GM18520 (cell line): ENCODE data around the gene OR8D1.
A peak's percentile ranks its signal among the peaks of the same experiment; 100 is the strongest.

Source experiments
- ATAC-seq: cut with Tn5 transposase; IDR thresholded peaks from one replicate; pipeline ENCODE4 v1.9.1; 2021; ENCODE audit not compliant: unreplicated experiment

Gene OR8D1

GRCh38 chr11:124313849-124314248, at the start of gene OR8D1:
Gene OR8D1, minus strand, starts transcription at chr11:124313949. Its CDS starts 3,183 bp downstream, at chr11:124310766.
- no peak for ATAC-seq

- no peak for ATAC-seq
These were observed 45.8 kb upstream of the OR8D1 start for GRCh38 chr11:124359566-124359965.

DNA sequence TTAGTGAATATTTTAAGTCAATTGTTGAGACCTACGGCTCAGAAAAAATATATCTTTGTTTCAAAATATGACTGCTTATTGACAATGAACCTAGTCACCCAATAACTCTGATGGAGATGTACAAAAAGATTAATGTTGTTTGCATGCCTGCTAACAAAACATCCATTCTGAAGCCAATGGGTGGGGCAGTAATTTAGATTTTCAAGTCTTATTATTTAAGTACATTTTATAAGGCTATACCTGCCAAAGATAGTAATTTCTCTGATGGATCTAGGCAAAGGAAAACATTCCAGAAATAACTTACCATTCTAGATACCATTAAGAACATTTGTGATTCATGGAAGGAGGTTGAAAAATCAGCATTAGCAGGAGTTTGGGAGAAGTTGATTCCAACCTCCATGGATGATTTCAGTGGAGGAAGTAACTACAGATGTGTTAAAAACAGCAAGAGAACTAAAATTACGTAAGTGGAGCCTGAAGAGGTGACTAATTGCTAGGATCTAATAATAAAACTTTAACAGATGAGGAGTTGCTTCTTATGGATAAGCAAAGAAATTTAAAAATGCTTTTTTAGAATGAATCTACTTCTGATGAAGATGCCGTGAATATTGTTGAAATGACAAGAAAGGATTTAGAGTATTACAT, 32.7 kb upstream of the OR8D1 start:
- no peak for ATAC-seq

- ATAC-seq, result no peak
These were observed 30.6 kb upstream of the OR8D1 start for GRCh38 chr11:124344346-124344745.

- ATAC-seq, result no peak
These were observed 26.3 kb upstream of the OR8D1 start for GRCh38 chr11:124340142-124340447.

- no peak for ATAC-seq
These were observed 25.8 kb upstream of the OR8D1 start for GRCh38 chr11:124339396-124340141.

DNA sequence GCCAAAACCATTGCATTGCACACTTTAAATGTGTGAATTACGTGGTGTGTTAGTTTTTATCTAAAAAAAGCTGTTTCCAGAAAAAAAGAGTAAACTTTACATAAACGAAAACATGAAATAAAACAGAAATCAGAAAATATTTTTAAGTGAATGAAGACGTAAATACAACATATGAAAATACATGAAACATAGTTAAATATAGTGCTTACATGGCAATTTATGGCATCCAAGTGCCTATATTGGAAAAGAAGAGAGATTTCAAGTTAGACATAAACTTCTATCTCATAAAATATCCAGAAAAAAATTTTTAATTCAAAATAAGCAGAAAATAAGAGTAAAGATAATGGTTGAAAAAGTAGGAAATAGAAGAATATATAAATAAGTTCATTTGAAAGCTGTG, 18.1 kb upstream of the OR8D1 start:
- ATAC-seq, result no peak

GRCh38 chr11:124329787-124330478, 16.2 kb upstream of the OR8D1 start:
- peak; percentile 73 for ATAC-seq

GRCh38 chr11:124327775-124328174, 14.0 kb upstream of the OR8D1 start:
- no peak for ATAC-seq

DNA sequence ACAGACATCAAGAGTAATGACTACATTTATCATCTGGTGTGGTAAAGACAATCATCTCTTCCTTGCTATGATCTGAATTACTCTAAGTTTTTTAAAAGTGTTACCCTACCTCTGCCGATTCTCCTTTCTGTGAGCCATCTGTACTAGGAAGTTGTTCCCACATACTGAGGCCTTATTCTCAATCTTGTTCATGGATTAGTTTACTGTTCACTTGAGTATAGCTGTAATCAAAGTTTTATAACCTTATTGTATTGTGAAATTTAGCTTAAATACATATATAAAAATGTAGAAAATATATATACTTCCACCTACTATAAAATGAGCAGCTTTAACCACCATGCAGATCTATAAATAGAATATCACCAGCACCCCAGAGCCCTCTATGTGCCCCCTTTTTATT, 8.6 kb upstream of the OR8D1 start:
- ATAC-seq, result no peak

- ATAC-seq, result no peak
These were observed 6.3 kb upstream of the OR8D1 start, which contains the start of gene OR8D2 for GRCh38 chr11:124320097-124320496. Gene OR8D2, minus strand, starts transcription at chr11:124320197. Its CDS starts 0 bp downstream, at chr11:124320197.

GRCh38 chr11:124315052-124315451, 1.3 kb upstream of the OR8D1 start:
- ATAC-seq, result no peak

- ATAC-seq, result no peak
These were observed 618 bp downstream of the OR8D1 start for GRCh38 chr11:124313131-124313530.

DNA sequence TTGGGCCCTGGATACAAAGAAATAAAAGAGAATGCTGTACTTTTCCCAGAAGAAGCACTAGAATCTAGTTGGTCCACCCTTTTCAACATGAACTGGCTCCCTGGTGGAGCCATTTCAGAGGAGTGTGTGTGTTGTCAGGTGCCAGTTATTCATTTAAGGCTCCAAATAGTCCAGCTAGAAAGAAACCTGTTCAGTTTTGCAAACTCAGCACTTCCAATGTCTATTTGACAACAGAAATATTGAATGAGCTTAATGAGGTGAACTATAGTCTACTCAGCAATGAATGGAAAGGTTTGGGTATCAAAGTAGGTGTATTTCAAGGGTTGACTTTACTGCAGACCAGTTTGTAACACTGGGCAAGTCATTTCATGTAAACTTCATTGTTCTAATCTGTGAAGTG, 2.1 kb downstream of the OR8D1 start:
- no peak for ATAC-seq

GRCh38 chr11:124311269-124311668, 2.5 kb downstream of the OR8D1 start:
- no peak for ATAC-seq

GRCh38 chr11:124310721-124311120, 3.0 kb downstream of the OR8D1 start:
- ATAC-seq, result no peak

- ATAC-seq, result no peak
These were observed 6.7 kb downstream of the OR8D1 start for GRCh38 chr11:124307093-124307492.

- no peak for ATAC-seq
These were observed 11.2 kb downstream of the OR8D1 start for GRCh38 chr11:124302347-124303125.

- no peak for ATAC-seq
These were observed 12.2 kb downstream of the OR8D1 start for GRCh38 chr11:124301548-124301947.

DNA sequence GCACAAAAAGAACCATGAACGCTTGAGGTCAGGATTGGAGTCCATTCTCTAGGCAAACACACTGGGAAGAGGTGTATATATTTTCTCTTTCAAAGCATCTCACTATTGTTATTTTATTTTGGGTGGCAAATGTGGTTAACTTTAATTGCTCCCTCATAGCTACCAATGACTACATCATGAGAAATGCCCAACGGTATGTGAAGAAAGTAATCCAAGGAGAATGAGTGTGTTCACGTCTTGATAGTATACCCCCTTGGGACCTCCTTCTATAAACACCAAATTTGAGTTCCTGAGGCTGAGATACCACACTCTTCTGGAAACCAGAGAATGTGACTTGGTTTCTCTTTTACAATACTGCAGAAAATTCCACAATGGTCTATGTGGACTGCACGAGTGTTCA, 15.8 kb downstream of the OR8D1 start:
- no peak for ATAC-seq

DNA sequence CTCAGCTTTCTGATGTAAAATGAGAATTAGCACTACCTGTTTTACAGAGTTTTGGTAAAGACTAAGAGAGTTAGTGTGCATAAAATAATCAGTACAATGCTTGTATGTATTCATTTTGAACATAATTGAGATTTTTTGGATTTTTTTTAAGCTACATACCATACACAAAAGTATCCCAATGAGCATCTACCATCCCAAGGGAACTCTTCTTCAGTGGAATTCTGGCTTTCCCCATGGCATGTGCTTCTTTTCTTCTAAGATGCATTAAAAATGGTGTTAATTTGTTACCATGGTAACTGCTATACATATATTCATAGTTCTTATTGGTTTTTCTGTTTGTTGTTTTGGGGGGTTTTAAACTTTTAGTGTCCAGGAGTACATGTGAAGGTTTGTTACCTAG, 17.7 kb downstream of the OR8D1 start:
- no peak for ATAC-seq
